ENCODE results near the gene ATOH1.

DNA sequence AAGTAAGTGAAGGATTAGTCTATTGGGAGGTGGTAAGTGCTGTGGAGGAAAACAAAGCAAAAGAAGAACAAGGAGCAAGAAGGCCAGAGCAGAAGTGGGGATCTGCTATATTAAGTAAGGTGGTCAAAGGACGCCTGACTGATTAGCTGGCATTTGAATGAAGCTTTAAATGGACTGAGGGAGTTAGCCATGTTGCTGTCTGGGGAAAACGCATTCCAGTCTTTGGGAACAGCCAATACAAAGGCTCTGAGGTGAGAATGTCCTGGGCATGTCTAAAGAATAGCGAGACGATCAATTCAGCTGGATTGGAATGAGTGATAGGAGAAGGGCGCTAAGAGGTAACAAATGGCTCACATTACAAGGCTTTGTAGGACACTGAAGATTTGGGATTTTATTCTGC lies 48.5 kb upstream of the ATOH1 start:
- no peak for TF ChIP-seq POLR2A (IDR thresholded peaks at IDR 0.05)
- TF ChIP-seq, protein P1, sequence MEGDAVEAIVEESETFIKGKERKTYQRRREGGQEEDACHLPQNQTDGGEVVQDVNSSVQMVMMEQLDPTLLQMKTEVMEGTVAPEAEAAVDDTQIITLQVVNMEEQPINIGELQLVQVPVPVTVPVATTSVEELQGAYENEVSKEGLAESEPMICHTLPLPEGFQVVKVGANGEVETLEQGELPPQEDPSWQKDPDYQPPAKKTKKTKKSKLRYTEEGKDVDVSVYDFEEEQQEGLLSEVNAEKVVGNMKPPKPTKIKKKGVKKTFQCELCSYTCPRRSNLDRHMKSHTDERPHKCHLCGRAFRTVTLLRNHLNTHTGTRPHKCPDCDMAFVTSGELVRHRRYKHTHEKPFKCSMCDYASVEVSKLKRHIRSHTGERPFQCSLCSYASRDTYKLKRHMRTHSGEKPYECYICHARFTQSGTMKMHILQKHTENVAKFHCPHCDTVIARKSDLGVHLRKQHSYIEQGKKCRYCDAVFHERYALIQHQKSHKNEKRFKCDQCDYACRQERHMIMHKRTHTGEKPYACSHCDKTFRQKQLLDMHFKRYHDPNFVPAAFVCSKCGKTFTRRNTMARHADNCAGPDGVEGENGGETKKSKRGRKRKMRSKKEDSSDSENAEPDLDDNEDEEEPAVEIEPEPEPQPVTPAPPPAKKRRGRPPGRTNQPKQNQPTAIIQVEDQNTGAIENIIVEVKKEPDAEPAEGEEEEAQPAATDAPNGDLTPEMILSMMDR (IDR thresholded peaks at IDR 0.05) = no peak

Data from uterus (tissue), 2 donors.